Measurements from ENCODE around the gene RAB20.

DNA sequence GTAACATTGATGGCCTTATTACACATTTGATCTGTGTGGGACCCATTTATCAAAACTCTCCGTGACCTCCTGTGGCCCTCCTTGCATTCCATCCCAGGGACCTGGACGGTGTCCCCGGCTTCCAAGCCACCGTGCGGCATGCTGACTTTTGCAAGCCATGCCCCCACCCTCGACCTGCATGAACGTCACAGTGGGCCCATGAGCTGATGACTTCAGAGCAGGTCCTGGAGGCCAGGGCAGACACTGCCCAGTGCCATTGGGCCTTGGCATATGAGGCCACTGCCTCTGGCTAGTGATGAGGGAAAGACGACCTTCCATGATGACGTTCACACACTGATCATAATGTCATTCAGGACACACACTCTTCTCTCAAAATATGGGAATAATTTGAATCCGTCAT, 62.8 kb downstream of the RAB20 start:
- TF ChIP-seq, protein P1, sequence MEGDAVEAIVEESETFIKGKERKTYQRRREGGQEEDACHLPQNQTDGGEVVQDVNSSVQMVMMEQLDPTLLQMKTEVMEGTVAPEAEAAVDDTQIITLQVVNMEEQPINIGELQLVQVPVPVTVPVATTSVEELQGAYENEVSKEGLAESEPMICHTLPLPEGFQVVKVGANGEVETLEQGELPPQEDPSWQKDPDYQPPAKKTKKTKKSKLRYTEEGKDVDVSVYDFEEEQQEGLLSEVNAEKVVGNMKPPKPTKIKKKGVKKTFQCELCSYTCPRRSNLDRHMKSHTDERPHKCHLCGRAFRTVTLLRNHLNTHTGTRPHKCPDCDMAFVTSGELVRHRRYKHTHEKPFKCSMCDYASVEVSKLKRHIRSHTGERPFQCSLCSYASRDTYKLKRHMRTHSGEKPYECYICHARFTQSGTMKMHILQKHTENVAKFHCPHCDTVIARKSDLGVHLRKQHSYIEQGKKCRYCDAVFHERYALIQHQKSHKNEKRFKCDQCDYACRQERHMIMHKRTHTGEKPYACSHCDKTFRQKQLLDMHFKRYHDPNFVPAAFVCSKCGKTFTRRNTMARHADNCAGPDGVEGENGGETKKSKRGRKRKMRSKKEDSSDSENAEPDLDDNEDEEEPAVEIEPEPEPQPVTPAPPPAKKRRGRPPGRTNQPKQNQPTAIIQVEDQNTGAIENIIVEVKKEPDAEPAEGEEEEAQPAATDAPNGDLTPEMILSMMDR (IDR thresholded peaks at IDR 0.05; ENCODE audit: low read depth, low read length, missing input control), result no peak
- TF ChIP-seq JUND (IDR thresholded peaks at IDR 0.05) (no peak), SP1 (IDR thresholded peaks at IDR 0.05) (no peak), RAD21 (IDR thresholded peaks at IDR 0.05) (no peak), YY1 (IDR thresholded peaks at IDR 0.05) (no peak), FOXA1 (IDR thresholded peaks at IDR 0.05) (no peak), HNF4A (conservative IDR thresholded peaks at IDR 0.05) (no peak)
- TF ChIP-seq, protein P2, sequence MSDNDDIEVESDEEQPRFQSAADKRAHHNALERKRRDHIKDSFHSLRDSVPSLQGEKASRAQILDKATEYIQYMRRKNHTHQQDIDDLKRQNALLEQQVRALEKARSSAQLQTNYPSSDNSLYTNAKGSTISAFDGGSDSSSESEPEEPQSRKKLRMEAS (IDR thresholded peaks at IDR 0.05), result no peak
- TF ChIP-seq, protein P3, sequence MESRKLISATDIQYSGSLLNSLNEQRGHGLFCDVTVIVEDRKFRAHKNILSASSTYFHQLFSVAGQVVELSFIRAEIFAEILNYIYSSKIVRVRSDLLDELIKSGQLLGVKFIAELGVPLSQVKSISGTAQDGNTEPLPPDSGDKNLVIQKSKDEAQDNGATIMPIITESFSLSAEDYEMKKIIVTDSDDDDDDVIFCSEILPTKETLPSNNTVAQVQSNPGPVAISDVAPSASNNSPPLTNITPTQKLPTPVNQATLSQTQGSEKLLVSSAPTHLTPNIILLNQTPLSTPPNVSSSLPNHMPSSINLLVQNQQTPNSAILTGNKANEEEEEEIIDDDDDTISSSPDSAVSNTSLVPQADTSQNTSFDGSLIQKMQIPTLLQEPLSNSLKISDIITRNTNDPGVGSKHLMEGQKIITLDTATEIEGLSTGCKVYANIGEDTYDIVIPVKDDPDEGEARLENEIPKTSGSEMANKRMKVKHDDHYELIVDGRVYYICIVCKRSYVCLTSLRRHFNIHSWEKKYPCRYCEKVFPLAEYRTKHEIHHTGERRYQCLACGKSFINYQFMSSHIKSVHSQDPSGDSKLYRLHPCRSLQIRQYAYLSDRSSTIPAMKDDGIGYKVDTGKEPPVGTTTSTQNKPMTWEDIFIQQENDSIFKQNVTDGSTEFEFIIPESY (IDR thresholded peaks at IDR 0.05), result no peak
- TF ChIP-seq, protein P4, sequence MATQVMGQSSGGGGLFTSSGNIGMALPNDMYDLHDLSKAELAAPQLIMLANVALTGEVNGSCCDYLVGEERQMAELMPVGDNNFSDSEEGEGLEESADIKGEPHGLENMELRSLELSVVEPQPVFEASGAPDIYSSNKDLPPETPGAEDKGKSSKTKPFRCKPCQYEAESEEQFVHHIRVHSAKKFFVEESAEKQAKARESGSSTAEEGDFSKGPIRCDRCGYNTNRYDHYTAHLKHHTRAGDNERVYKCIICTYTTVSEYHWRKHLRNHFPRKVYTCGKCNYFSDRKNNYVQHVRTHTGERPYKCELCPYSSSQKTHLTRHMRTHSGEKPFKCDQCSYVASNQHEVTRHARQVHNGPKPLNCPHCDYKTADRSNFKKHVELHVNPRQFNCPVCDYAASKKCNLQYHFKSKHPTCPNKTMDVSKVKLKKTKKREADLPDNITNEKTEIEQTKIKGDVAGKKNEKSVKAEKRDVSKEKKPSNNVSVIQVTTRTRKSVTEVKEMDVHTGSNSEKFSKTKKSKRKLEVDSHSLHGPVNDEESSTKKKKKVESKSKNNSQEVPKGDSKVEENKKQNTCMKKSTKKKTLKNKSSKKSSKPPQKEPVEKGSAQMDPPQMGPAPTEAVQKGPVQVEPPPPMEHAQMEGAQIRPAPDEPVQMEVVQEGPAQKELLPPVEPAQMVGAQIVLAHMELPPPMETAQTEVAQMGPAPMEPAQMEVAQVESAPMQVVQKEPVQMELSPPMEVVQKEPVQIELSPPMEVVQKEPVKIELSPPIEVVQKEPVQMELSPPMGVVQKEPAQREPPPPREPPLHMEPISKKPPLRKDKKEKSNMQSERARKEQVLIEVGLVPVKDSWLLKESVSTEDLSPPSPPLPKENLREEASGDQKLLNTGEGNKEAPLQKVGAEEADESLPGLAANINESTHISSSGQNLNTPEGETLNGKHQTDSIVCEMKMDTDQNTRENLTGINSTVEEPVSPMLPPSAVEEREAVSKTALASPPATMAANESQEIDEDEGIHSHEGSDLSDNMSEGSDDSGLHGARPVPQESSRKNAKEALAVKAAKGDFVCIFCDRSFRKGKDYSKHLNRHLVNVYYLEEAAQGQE (IDR thresholded peaks at IDR 0.05), result no peak

All from liver (tissue), 3 donors.